HFF-Myc (cell line): ENCODE measurements around the gene ASF1A.

Experiments
- DNase-seq: peaks from one replicate; pipeline ENCODE4 v3.0.0-alpha.2; 2011; ENCODE audit warnings: low read depth; ENCODE audit errors: extremely low read depth
- H3K4me3 ChIP-seq: replicated peaks from 2 replicates; pipeline ENCODE4 v1.5.1; 2011; ENCODE audit warnings: low read depth, mild to moderate bottlenecking, control low read depth, low read length
- TF ChIP-seq, protein P1 (sequence below): IDR thresholded peaks from 2 replicates; pipeline ENCODE4 v1.5.1; 2012; ENCODE audit warnings: mild to moderate bottlenecking, low read depth, low read length, control low read depth; ENCODE audit errors: missing control alignments

ASF1A gene

DNA sequence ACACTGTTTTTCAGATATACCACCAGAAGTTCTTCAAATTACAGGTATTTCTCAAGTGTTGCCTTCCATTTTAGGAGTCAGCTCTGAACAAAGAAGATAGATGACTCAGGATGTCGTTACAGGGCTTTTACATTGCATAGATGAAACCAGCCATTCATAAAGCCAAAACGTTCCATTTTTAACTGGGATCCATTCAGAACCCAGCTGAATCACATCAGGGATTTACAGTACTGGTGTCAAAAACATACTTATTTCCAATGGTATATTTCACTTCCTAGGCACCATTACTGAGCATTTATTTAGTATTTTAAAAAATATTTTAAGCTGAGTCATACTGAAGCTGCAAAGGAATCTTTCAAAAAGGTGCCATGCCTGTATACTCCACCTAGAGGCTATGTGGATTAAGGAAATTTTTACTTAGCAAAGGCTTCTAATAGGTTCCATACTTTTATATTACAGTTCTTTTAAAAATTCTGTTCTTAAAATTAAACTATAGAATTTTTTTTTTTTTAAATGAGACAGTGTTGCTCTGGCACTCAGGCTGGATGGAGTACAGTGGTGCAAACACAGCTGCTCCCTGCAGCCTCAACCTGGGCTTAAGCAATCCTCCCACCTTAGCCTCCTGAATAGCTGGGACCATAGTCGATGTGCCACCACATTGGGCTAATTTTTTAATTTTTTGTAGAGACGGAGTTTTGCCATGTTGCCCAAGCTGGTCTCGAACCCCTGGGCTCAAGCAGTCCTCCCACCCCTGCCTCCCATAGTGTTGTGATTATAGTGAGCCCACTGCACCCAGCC, 2.6 kb downstream of the ASF1A start:
- TF ChIP-seq, protein P1, sequence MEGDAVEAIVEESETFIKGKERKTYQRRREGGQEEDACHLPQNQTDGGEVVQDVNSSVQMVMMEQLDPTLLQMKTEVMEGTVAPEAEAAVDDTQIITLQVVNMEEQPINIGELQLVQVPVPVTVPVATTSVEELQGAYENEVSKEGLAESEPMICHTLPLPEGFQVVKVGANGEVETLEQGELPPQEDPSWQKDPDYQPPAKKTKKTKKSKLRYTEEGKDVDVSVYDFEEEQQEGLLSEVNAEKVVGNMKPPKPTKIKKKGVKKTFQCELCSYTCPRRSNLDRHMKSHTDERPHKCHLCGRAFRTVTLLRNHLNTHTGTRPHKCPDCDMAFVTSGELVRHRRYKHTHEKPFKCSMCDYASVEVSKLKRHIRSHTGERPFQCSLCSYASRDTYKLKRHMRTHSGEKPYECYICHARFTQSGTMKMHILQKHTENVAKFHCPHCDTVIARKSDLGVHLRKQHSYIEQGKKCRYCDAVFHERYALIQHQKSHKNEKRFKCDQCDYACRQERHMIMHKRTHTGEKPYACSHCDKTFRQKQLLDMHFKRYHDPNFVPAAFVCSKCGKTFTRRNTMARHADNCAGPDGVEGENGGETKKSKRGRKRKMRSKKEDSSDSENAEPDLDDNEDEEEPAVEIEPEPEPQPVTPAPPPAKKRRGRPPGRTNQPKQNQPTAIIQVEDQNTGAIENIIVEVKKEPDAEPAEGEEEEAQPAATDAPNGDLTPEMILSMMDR: peak; percentile 39
- no peak for DNase-seq
- peak overlapping the region; percentile 82 for H3K4me3 ChIP-seq

- DNase-seq: no peak
- H3K4me3 ChIP-seq: no peak overlapping the region
- TF ChIP-seq, protein P1: no peak
Observed at GRCh38 chr6:118897386-118897785, 3.4 kb downstream of the ASF1A start.

GRCh38 chr6:118899948-118900347, 6.0 kb downstream of the ASF1A start:
- DNase-seq: no peak
- TF ChIP-seq, protein P1: no peak
- no peak overlapping the region for H3K4me3 ChIP-seq

DNA sequence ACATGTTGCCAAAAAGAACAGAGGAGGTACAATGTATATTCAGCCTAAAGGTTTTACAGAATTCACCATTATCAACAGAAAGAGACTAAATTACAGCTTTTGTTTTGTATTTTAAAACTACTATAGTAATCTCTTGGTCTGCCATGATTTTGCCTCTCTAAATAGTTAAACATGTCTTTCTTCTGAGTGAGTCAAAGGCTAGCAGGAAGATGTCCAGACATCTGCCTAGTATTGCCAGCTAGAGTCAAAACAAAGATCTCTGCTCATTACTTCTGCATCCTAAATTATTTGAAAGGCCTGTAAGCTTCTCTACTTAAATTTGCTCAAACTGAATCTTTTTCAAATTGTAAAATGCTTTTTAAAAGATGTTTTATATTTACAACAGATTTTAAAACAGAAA, 8.8 kb downstream of the ASF1A start:
- TF ChIP-seq, protein P1: no peak
- no peak overlapping the region for H3K4me3 ChIP-seq
- DNase-seq: no peak

DNA sequence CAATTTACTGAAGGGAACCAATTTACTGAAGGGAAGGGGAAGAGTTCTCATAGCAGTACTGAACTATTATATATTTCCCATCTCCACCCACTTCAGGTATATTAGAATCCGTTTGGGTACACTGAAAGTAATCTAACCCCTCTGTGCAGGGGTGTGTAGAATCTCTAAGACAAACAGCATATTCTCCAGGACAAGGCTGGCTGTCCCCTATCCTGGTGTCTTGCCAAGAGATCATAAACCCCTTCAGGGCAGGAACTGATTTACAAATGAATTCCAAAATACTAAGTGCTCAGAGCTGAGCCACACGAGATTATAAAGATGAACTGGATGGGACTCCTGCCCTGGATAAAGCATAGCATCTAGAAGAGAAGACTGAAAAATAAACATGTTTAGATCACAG, 9.2 kb downstream of the ASF1A start:
- no peak overlapping the region for H3K4me3 ChIP-seq
- TF ChIP-seq, protein P1: no peak
- no peak for DNase-seq

DNA sequence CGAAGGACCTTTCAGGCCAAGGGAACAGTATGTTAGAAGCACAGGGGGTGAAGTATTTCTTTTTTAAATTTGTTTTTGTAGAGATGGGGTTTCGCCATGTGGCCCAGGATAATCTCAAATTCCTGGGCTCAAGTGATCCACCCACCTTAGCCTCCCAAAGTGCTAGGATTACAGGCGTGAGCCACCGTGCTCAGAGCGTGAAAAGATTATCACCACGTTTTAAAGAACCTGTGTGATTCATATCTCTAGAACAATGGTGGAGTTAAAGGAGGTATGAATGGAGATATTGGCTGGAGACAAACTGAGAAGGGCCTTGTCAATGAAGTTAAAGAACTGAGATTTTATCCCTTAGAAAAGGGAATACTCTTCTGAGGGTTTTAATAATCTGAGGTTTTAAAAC, 9.7 kb downstream of the ASF1A start:
- H3K4me3 ChIP-seq: no peak overlapping the region
- TF ChIP-seq, protein P1: no peak
- DNase-seq: no peak

DNA sequence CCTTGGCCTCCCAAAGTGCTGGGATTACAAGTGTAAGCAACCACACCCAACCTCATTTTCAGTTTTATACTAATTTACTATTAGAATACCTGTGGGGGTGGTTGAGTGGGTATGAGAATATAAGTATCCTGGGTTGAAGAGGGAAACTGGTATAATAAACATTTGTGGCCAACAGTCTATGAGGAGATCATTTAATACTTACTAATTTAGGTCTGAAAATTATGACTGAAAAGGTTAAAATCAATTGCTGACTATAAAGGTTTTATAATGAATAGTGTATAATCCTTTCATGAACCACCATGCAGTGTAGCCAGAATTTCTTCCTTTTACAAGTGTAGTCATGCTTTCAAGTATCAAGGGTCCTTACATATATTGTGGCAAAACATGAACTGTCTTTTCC, 11.1 kb downstream of the ASF1A start:
- DNase-seq: no peak
- H3K4me3 ChIP-seq: no peak overlapping the region
- TF ChIP-seq, protein P1: no peak
